ENCODE data around the gene SRSF11. TPM values are rescaled to one million over a fixed set of nuclear protein-coding genes. Genes with fewer than 3 reads are reported as not detected.

Gene SRSF11
- polyA plus RNA-seq, 1 donor (not counting 4 experiments of a cell fraction or from before 2014, with no cell fraction given), result 234 TPM

DNA sequence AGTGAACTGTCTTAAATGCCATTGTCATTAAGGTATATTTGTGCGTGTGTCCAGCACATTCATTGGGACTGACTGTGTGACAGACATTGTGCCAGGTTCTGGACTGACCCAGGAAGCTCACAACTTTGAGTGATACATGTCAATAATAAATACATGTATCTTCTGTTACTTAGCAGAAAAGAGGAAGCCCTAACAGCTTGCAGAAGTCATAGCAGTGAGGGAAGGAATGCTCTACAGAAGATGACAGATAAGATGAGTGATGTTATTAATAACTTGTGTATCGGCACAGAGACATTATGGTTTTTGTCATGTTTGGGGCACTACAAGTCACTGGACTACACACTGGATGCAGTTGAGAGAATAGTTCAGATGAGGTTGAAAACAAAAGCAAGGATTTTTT, 1.2 kb upstream of the SRSF11 start:
- Histone ChIP-seq H3K4me3 (ENCODE audit: control insufficient read depth in 2 of 3, extremely low read depth in 1 of 3, insufficient read depth in 2 of 3, low read depth in 1 of 3, low read length in 3 of 3) (no peak overlapping the region), H4K20me1 (ENCODE audit: control insufficient read depth, extremely low read depth, insufficient read depth, low read length) (no peaks in the 10 kb centered on the region), H3K27me3 (ENCODE audit: control insufficient read depth, extremely low read depth, insufficient read depth, low read length) (no peaks in the 10 kb centered on the region), H3K36me3 (ENCODE audit: control insufficient read depth in 2 of 2, extremely low read depth in 1 of 2, insufficient read depth in 2 of 2, low read length in 2 of 2) (peaks cover 8 to 14% of the 10 kb centered on the region in 2 experiments), H3K9me1 (ENCODE audit: control insufficient read depth, extremely low read depth, insufficient read depth, low read length) (no peaks in the 10 kb centered on the region), H3K27ac (ENCODE audit: control insufficient read depth, insufficient read depth, low read length) (no peak overlapping the region), H3K4me1 (ENCODE audit: control insufficient read depth, extremely low read depth, insufficient read depth, low read length) (peaks cover 18% of the 10 kb centered on the region), H3K4me2 (ENCODE audit: control insufficient read depth, extremely low read depth, insufficient read depth, low read depth, low read length) (no peak overlapping the region), H3K79me2 (ENCODE audit: control insufficient read depth, insufficient read depth, low read length) (peaks cover 90% of the 10 kb centered on the region), H3K9ac (ENCODE audit: control insufficient read depth, extremely low read depth, insufficient read depth, low read length) (no peak overlapping the region), H3K9me3 (ENCODE audit: control insufficient read depth, low read depth, low read length) (no peaks in the 10 kb centered on the region), H2AFZ (ENCODE audit: control insufficient read depth, low read length) (no peak overlapping the region)
- DNase-seq (ENCODE audit: low read depth, low spot score) (no peak), FAIRE-seq (no peak)
- TF ChIP-seq, protein P1, sequence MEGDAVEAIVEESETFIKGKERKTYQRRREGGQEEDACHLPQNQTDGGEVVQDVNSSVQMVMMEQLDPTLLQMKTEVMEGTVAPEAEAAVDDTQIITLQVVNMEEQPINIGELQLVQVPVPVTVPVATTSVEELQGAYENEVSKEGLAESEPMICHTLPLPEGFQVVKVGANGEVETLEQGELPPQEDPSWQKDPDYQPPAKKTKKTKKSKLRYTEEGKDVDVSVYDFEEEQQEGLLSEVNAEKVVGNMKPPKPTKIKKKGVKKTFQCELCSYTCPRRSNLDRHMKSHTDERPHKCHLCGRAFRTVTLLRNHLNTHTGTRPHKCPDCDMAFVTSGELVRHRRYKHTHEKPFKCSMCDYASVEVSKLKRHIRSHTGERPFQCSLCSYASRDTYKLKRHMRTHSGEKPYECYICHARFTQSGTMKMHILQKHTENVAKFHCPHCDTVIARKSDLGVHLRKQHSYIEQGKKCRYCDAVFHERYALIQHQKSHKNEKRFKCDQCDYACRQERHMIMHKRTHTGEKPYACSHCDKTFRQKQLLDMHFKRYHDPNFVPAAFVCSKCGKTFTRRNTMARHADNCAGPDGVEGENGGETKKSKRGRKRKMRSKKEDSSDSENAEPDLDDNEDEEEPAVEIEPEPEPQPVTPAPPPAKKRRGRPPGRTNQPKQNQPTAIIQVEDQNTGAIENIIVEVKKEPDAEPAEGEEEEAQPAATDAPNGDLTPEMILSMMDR (optimal IDR thresholded peaks at IDR 0.05 in 1 of 3, IDR thresholded peaks at IDR 0.05 in 1 of 3, conservative IDR thresholded peaks at IDR 0.05 in 1 of 3; ENCODE audit: extremely low read depth in 1 of 3, insufficient read depth in 2 of 3, low read length in 3 of 3), result no peak
- no peak for TF ChIP-seq EZH2 (IDR thresholded peaks at IDR 0.05; ENCODE audit: low read length)
- dilution Hi-C loops (cut with MboI; ENCODE audit: extremely low pct_ligation_motif_present, low sequenced_read_pairs), result no loop called here

DNA sequence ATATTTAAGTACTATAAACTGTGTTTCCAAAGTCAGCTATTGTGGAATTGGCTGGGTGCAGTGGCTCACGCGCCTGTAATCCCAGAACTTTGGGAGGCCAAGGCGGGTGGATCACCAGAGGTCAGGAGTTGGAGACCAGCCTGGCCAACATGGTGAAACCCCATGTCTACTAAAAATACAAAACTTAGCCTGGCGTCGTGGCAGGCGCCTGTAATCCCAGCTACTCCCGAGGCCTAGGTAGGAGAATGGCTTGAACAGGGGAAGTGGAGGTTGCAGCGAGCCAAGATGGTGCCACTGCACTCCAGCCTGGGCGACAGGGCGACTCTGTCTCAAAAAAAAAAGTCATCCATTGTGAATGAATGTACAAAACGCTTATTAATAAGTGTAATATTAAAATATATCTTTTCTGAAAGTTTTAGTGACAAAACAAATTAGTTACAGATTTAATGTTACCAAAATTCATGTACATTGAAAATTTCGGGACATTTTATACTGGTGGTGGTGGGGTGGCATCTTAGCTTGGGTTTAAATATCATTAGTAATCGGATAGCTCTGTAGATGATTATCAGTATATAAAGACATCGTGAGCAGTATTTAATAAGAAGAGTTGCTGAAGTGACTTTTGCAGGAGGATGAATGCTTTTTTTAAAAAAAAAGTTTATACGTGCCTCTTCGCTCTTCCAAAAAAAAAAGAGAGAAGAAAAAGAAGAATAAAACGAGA, 503 bp upstream of the SRSF11 start:
- Histone ChIP-seq H3K4me3 (ENCODE audit: control insufficient read depth in 2 of 3, extremely low read depth in 1 of 3, insufficient read depth in 2 of 3, low read depth in 1 of 3, low read length in 3 of 3) (peak overlapping the region; percentile 75 to 99 (median 89)), H4K20me1 (ENCODE audit: control insufficient read depth, extremely low read depth, insufficient read depth, low read length) (no peaks in the 10 kb centered on the region), H3K27me3 (ENCODE audit: control insufficient read depth, extremely low read depth, insufficient read depth, low read length) (no peaks in the 10 kb centered on the region), H3K36me3 (ENCODE audit: control insufficient read depth in 2 of 2, extremely low read depth in 1 of 2, insufficient read depth in 2 of 2, low read length in 2 of 2) (peaks cover 8 to 15% of the 10 kb centered on the region in 2 experiments), H2AFZ (ENCODE audit: control insufficient read depth, low read length) (peak overlapping the region; percentile 74), H3K9me3 (ENCODE audit: control insufficient read depth, low read depth, low read length) (no peaks in the 10 kb centered on the region), H3K79me2 (ENCODE audit: control insufficient read depth, insufficient read depth, low read length) (peaks cover 90% of the 10 kb centered on the region), H3K4me2 (ENCODE audit: control insufficient read depth, extremely low read depth, insufficient read depth, low read depth, low read length) (peak overlapping the region; percentile 97), H3K27ac (ENCODE audit: control insufficient read depth, insufficient read depth, low read length) (peak overlapping the region; percentile 96), H3K9me1 (ENCODE audit: control insufficient read depth, extremely low read depth, insufficient read depth, low read length) (no peaks in the 10 kb centered on the region), H3K4me1 (ENCODE audit: control insufficient read depth, extremely low read depth, insufficient read depth, low read length) (peaks cover 18% of the 10 kb centered on the region), H3K9ac (ENCODE audit: control insufficient read depth, extremely low read depth, insufficient read depth, low read length) (peak overlapping the region; percentile 98)
- no peak for FAIRE-seq
- no peak for DNase-seq (ENCODE audit: low read depth, low spot score)
- TF ChIP-seq, protein P1 (optimal IDR thresholded peaks at IDR 0.05 in 1 of 3, IDR thresholded peaks at IDR 0.05 in 1 of 3, conservative IDR thresholded peaks at IDR 0.05 in 1 of 3; ENCODE audit: extremely low read depth in 1 of 3, insufficient read depth in 2 of 3, low read length in 3 of 3), result no peak
- TF ChIP-seq EZH2 (IDR thresholded peaks at IDR 0.05; ENCODE audit: low read length), result no peak
- dilution Hi-C loops (cut with MboI; ENCODE audit: extremely low pct_ligation_motif_present, low sequenced_read_pairs), result no loop called here

Data from keratinocyte (primary cell).